Lung (tissue), 12 donors: Measurements from ENCODE around the gene RERE. TPM values are rescaled to one million over a fixed set of nuclear protein-coding genes. Genes with fewer than 3 reads are reported as not detected.

Experiments
- ATAC-seq: fragments of 200-7000 bp; cut with Tn5 transposase; one replicate; pipeline ENCODE4 v1.9.1; 2020; ENCODE audit warnings: moderate number of reproducible peaks; ENCODE audit not compliant: insufficient read depth, low FRiP score
- DNase-seq, 3 donors: peaks; one replicate each; pipeline ENCODE4 v3.0.0-alpha.2; 2013 to 2017
- H3K27ac ChIP-seq, 2 donors: one replicate each; pipeline ENCODE4 v1.5.1; 2013; ENCODE audit warnings: mild to moderate bottlenecking in 2 of 2, moderate library complexity in 2 of 2, control low read depth in 1 of 2, inconsistent platforms in 1 of 2, low read depth in 1 of 2, low read length in 1 of 2
- H3K27me3 ChIP-seq, 3 donors: one replicate each; pipeline ENCODE4 v1.5.1; 2013; ENCODE audit warnings: low read length in 2 of 3; ENCODE audit not compliant: control insufficient read depth in 3 of 3, insufficient read depth in 3 of 3
- H3K36me3 ChIP-seq, 4 donors: one replicate each; pipeline ENCODE4 v1.5.1; 2013; ENCODE audit warnings: low read length in 4 of 4, mild to moderate bottlenecking in 1 of 4, moderate library complexity in 1 of 4; ENCODE audit not compliant: control insufficient read depth in 4 of 4, insufficient read depth in 4 of 4
- H3K4me1 ChIP-seq, 5 donors: one replicate each; pipeline ENCODE4 v1.5.1; 2013; ENCODE audit warnings: low read length in 5 of 5, mild to moderate bottlenecking in 2 of 5, moderate library complexity in 1 of 5; ENCODE audit not compliant: control insufficient read depth in 5 of 5, insufficient read depth in 5 of 5
- H3K4me3 ChIP-seq: one replicate; pipeline ENCODE4 v1.5.1; 2013; ENCODE audit warnings: mild to moderate bottlenecking, control low read depth, moderate library complexity
- H3K9ac ChIP-seq, 2 donors: one replicate each; pipeline ENCODE4 v1.5.1; 2013; ENCODE audit warnings: low read length in 2 of 2, control low read depth in 1 of 2; ENCODE audit not compliant: insufficient read depth in 1 of 2
- H3K9me3 ChIP-seq, 4 donors: one replicate each; pipeline ENCODE4 v1.5.1; 2013; ENCODE audit warnings: low read length in 3 of 4, mild to moderate bottlenecking in 1 of 4, moderate library complexity in 1 of 4; ENCODE audit not compliant: control insufficient read depth in 4 of 4, insufficient read depth in 3 of 4
- CTCF ChIP-seq: IDR thresholded peaks from 2 replicates; pipeline ENCODE4 v1.5.1; 2012; ENCODE audit warnings: mild to moderate bottlenecking; ENCODE audit errors: control extremely low read depth, extremely low read depth
- WGBS, 2 donors: extraction: QIAGEN DNeasy Blood & Tissue Kit; methylation state at CpG; one replicate each; pipeline ENCODE4 v1.1.7; 2013; 5-methylcytosine and 5-hydroxymethylcytosine counted together
- polyA plus RNA-seq, 2 donors: library from polyadenylated mRNA; stranded (reverse); fragments of 200-250 nt; gene quantifications; one replicate each; pipeline ENCODE4 v1.2.1, GENCODE V29; 2013
- total RNA-seq, 2 donors: library from RNA; depleted of rRNA in 1 of 2; stranded (reverse); fragments of >200 nt in 1 of 2; gene quantifications; one replicate each; pipeline ENCODE4 v1.2.1, GENCODE V29; 2014 to 2021
- donor health status: control.
- donor health status: control.
- donor health status: Bipolar disorder and iron deficiency.
- donor health status: healthy.
- donor health status: DM: yes; HTN: yes; CAD: no.

Gene RERE
- total and polyA plus RNA-seq, 4 donors = 21.7 to 207 (median 57.5) TPM

- DNase-seq (no peak), ATAC-seq (no peak)
- H3K9ac ChIP-seq = no peak overlapping the region
- peaks cover 1 to 15% (median 11%) of the 10 kb centered on the region in 5 donors for H3K4me1 ChIP-seq
- no peak overlapping the region for H3K27ac ChIP-seq
- no peaks in the 10 kb centered on the region for H3K36me3 ChIP-seq
- WGBS, 2 donors = 90 to 93% methylated on average over 5 of the region's 5 CpGs
- no peaks in the 10 kb centered on the region for H3K27me3 ChIP-seq
- no peak for TF ChIP-seq CTCF
- no peaks in the 10 kb centered on the region for H3K9me3 ChIP-seq
- H3K4me3 ChIP-seq = no peak overlapping the region
Measured at GRCh38 chr1:8633741-8634501, 183.5 kb downstream of the RERE start.

GRCh38 chr1:8632102-8632501 lies 185.3 kb downstream of the RERE start:
- Histone ChIP-seq H3K27me3 (no peaks in the 10 kb centered on the region), H3K4me3 (no peak overlapping the region), H3K27ac (no peak overlapping the region), H3K9me3 (no peaks in the 10 kb centered on the region), H3K9ac (no peak overlapping the region), H3K4me1 (peaks cover 3 to 23% (median 18%) of the 10 kb centered on the region in 5 donors), H3K36me3 (no peaks in the 10 kb centered on the region)
- DNase-seq = no peak
- no peak for ATAC-seq
- TF ChIP-seq CTCF = no peak
- 72 to 85% methylated on average over 4 of the region's 4 CpGs for WGBS, 2 donors

GRCh38 chr1:8631163-8631562 lies 186.3 kb downstream of the RERE start:
- H3K9me3 ChIP-seq = no peaks in the 10 kb centered on the region
- H3K4me3 ChIP-seq = no peak overlapping the region
- no peak for TF ChIP-seq CTCF
- ATAC-seq (no peak), DNase-seq (no peak)
- no peaks in the 10 kb centered on the region for H3K27me3 ChIP-seq
- H3K36me3 ChIP-seq = no peaks in the 10 kb centered on the region
- 93 to 97% methylated on average over 3 of the region's 3 CpGs for WGBS, 2 donors
- H3K4me1 ChIP-seq = peaks cover 4 to 30% (median 25%) of the 10 kb centered on the region in 5 donors
- H3K9ac ChIP-seq = no peak overlapping the region
- H3K27ac ChIP-seq = no peak overlapping the region
